WI38 (cell line): ENCODE measurements around the gene MYO3B.

Experiments used
- H3K4me3 ChIP-seq: 2 replicates; pipeline ENCODE4 v1.5.1; 2011; ENCODE audit warnings: low read depth, mild to moderate bottlenecking, control low read depth, low read length
- TF ChIP-seq, protein P1 (sequence below): IDR thresholded peaks from 2 replicates; pipeline ENCODE4 v1.5.1; 2012; ENCODE audit warnings: low read depth, mild to moderate bottlenecking, control low read depth, low read length

Gene MYO3B

DNA sequence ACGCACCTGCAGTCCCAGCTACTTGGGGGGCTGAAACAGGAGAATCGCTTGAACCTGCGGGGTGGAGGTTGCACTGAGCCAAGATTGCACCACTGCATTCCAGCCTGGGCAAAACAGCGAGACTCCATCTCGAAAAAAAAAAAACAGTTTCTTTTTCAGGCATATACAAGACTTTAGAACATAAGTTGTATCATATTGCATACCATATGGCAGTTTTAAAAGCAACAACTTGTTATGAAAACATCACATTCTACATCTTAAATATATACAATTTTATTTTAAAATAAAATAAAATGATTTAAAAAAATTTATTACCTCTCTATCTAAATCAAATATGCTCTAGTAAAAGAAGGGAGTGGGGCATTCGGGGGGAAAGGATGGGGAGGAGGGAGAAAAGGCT lies 497.8 kb downstream of the MYO3B start:
- TF ChIP-seq, protein P1, sequence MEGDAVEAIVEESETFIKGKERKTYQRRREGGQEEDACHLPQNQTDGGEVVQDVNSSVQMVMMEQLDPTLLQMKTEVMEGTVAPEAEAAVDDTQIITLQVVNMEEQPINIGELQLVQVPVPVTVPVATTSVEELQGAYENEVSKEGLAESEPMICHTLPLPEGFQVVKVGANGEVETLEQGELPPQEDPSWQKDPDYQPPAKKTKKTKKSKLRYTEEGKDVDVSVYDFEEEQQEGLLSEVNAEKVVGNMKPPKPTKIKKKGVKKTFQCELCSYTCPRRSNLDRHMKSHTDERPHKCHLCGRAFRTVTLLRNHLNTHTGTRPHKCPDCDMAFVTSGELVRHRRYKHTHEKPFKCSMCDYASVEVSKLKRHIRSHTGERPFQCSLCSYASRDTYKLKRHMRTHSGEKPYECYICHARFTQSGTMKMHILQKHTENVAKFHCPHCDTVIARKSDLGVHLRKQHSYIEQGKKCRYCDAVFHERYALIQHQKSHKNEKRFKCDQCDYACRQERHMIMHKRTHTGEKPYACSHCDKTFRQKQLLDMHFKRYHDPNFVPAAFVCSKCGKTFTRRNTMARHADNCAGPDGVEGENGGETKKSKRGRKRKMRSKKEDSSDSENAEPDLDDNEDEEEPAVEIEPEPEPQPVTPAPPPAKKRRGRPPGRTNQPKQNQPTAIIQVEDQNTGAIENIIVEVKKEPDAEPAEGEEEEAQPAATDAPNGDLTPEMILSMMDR: no peak
- H3K4me3 ChIP-seq: no peak overlapping the region

GRCh38 chr2:170679607-170680079 lies 501.7 kb downstream of the MYO3B start:
- TF ChIP-seq, protein P1: no peak
- H3K4me3 ChIP-seq: no peak overlapping the region

- H3K4me3 ChIP-seq: no peak overlapping the region
- TF ChIP-seq, protein P1: no peak
Measured at GRCh38 chr2:170680172-170680941, 502.4 kb downstream of the MYO3B start.

DNA sequence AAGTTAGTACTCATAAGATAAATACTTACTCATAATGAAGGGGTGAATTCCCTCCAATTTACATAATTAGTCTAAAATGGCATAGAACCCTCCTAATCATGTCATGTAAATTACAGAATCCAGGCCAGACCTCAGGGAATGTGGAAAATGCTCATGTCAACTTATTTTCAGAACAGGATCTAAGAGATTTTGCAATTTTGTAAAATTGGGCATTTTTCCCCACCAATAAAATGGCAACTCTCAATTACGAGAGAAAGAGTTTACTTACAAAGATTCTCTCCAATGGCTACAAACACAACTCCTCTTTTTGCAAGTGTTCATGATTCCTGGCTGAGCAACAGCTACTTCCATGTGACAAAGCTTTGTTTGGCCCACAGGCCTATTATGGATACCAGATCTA lies 503.4 kb downstream of the MYO3B start:
- TF ChIP-seq, protein P1: no peak
- H3K4me3 ChIP-seq: no peak overlapping the region

DNA sequence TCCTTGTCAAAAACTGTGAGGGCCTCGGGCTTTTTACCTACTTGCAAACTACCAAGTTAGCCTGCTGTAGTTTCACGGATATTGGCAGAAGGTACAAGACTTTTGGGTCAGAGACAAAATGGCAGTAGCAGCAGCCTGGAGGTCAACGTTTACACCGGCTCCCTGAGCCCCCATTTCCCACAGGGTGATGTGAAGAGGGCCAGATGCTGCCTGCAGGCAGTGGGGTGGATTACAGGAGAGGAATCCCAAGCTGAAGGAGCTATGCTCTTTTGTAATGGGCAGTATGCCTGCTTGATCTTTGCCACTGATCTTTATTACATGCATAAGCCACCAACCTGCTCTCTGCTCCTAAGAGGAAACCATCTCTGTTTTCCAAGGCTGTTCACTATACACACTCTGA lies 507.6 kb downstream of the MYO3B start:
- no peak overlapping the region for H3K4me3 ChIP-seq

GRCh38 chr2:170689481-170689880 lies 511.5 kb downstream of the MYO3B start:
- H3K4me3 ChIP-seq: no peak overlapping the region
- TF ChIP-seq, protein P1: no peak

More for the DNA sequence above, 507.6 kb downstream of the MYO3B start:
- TF ChIP-seq, protein P1: no peak

- no peak overlapping the region for H3K4me3 ChIP-seq
- TF ChIP-seq, protein P1: no peak
Measured at GRCh38 chr2:170690640-170691039, 512.7 kb downstream of the MYO3B start.
